Upper lobe of right lung (tissue), 1 donor: Measurements from ENCODE around the gene GNL2. TPM values are rescaled to one million over a fixed set of nuclear protein-coding genes. Genes with fewer than 3 reads are reported as not detected.

Source experiments
- ATAC-seq: fragments of 200-7000 bp; cut with Tn5 transposase; one replicate; pipeline ENCODE4 v1.9.1; 2020; ENCODE audit warnings: mild to moderate bottlenecking, moderate library complexity
- DNase-seq: peaks from one replicate; pipeline ENCODE4 v3.0.0-alpha.2; 2020
- H3K27ac ChIP-seq: fragments of 200-600 bp; one replicate; pipeline ENCODE4 v1.8.0; 2022
- H3K27me3 ChIP-seq: fragments of 200-600 bp; one replicate; pipeline ENCODE4 v1.8.0; 2022; ENCODE audit warnings: mild to moderate bottlenecking
- H3K36me3 ChIP-seq: fragments of 200-600 bp; one replicate; pipeline ENCODE4 v1.8.0; 2022
- H3K4me1 ChIP-seq: fragments of 200-600 bp; one replicate; pipeline ENCODE4 v1.8.0; 2022
- H3K4me3 ChIP-seq: fragments of 200-600 bp; one replicate; pipeline ENCODE4 v1.8.0; 2022; ENCODE audit warnings: mild to moderate bottlenecking
- H3K9me3 ChIP-seq: fragments of 200-600 bp; one replicate; pipeline ENCODE4 v1.8.0; 2022
- intact Hi-C: fragments of 100-400 bp; cut with DNase I; formaldehyde crosslinking; loops from one replicate; pipeline ENCODE4 v1.11.0; 2022
- total RNA-seq: library from RNA; stranded (reverse); fragmentation: NEBNext Ultra II Directional; extraction: Animal tissue kit (Norgen Biotek cat#: 25700); gene quantifications from one replicate; pipeline ENCODE4 v1.2.1, GENCODE V29; 2021
- TF ChIP-seq, protein P1 (sequence below): fragments of 200-600 bp; IDR thresholded peaks from one replicate; pipeline ENCODE4 v1.8.0; 2022; ENCODE audit warnings: antibody characterized with exemption
- donor health status: DM: no; HTN: yes; CAD: no; lungs with severe emphysema.

The GNL2 gene
- total RNA-seq, 1 donor from 2014 or later, result 36.5 TPM

DNA sequence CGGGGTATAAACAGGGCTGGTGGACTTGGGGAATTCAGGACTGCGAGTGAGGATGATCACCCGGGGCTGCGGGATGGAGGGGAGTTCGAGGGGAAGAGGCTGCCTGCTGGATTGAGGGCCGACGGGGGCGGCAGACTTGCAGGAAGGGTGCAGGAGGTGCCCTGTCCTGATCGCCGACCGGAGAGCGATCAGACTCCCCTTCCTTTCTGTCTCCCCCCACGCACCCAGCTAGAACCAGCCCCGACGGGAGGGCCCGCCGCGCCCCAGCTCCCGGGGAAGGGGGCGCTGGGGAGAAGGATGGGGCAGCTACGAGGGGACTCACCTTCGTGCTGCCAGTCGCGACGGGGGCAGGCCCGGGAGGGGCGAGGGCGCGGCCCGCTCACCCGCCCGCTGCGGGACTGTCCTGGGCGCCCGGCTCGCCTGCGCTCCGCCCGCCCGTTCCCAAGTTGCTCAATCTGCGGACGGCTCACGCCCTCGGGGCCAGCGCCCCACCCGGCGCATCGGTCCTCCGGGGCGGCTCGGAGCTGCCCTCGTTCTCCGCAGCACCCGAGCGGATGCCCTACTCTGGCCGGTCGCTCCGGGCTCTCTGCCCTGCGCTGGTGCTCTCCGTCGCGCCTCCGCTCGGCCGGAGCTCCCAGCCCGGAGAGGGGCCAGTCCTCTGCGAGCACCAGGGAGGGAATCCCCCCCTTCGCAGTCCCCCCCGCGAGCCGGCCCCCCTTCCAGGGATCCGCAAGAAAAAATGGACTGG, 38.7 kb upstream of the GNL2 start, which contains the start of gene RSPO1:
Gene RSPO1 (minus strand): TSS at position 649 of the 748 bp plus-strand sequence. CDS start 5,231 bp downstream, outside the sequence.
- ATAC-seq (peak; percentile 56), DNase-seq (no peak)
- intact Hi-C loops, result no loop called here
- TF ChIP-seq, protein P1, sequence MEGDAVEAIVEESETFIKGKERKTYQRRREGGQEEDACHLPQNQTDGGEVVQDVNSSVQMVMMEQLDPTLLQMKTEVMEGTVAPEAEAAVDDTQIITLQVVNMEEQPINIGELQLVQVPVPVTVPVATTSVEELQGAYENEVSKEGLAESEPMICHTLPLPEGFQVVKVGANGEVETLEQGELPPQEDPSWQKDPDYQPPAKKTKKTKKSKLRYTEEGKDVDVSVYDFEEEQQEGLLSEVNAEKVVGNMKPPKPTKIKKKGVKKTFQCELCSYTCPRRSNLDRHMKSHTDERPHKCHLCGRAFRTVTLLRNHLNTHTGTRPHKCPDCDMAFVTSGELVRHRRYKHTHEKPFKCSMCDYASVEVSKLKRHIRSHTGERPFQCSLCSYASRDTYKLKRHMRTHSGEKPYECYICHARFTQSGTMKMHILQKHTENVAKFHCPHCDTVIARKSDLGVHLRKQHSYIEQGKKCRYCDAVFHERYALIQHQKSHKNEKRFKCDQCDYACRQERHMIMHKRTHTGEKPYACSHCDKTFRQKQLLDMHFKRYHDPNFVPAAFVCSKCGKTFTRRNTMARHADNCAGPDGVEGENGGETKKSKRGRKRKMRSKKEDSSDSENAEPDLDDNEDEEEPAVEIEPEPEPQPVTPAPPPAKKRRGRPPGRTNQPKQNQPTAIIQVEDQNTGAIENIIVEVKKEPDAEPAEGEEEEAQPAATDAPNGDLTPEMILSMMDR, result no peak
- no peaks in the 10 kb centered on the region for H3K9me3 ChIP-seq
- H3K4me1 ChIP-seq, result no peaks in the 10 kb centered on the region
- no peaks in the 10 kb centered on the region for H3K36me3 ChIP-seq
- peaks cover 75% of the 10 kb centered on the region for H3K27me3 ChIP-seq
- no peak within 1 kb of the TSS for H3K27ac ChIP-seq
- peak within 1 kb of the TSS; percentile 48 for H3K4me3 ChIP-seq

DNA sequence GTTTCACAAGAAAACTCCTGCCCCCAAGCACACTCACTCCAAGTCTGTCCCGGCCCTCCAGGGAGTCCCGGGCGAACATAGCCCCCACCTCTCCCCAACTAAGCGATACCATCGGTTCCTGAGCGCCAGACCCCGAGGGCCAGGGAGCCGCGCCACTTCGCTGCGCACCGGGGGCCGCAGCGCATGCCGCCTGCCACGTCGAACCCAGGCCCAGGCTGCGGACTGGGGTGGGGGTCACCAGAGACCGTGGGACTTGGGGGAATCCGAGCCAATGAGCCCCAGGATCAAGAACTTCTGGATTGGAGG, 38.2 kb upstream of the GNL2 start:
- DNase-seq (no peak), ATAC-seq (no peak)
- Histone ChIP-seq H3K4me1 (no peaks in the 10 kb centered on the region), H3K9me3 (no peaks in the 10 kb centered on the region), H3K4me3 (peak overlapping the region; percentile 48), H3K36me3 (no peaks in the 10 kb centered on the region), H3K27me3 (peaks cover 81% of the 10 kb centered on the region), H3K27ac (no peak overlapping the region)
- intact Hi-C loops, result no loop called here
- TF ChIP-seq, protein P1, result no peak

DNA sequence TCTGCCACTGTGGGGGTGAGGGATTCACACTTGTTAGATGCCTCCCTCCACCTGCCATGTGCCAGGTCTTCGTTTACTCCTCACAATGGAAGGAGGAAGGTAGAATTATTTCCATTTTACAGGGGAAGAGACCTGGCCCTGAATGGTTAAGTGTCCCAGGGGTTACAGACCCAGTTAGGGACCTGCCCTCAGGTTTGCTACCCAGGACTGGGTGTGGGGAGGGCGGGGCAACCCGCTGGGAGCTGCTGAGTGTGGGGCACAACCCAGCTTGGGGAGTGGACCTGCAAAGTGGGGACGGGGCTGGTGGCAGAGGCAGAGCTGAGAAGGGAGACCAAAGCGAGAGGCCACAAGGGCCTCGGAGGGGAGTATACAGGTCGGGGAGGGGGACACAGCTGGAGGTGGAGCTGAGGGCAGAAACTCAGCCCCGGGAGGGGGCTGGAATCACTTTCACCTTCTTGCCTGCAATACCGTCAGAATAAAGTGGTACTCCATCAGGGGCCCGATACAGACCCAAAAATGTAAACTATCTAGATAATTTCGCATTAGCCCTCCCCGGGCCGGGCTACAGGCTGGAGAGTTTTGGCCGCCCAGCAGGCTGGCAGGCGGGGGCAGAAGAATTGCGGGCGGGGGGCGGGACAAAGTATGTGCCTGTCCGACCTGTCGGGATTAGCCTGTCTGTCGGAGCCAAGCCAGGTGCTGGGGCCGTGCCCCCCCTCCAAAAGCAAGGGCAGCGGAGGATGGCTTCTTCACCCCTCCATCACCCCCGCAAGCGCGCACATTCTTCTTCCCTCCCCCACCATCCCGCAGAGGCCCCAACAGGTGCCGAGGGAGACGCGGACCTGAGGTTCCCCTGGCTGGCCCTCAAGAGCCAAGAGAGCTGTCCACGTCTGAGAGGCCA, 37.6 kb upstream of the GNL2 start:
- no peak for DNase-seq
- Histone ChIP-seq H3K4me3 (peak overlapping the region; percentile 48), H3K4me1 (no peaks in the 10 kb centered on the region), H3K27me3 (peaks cover 81% of the 10 kb centered on the region), H3K36me3 (no peaks in the 10 kb centered on the region), H3K27ac (no peak overlapping the region), H3K9me3 (no peaks in the 10 kb centered on the region)
- intact Hi-C loops, result no loop called here
- TF ChIP-seq, protein P1, result no peak
- no peak for ATAC-seq

DNA sequence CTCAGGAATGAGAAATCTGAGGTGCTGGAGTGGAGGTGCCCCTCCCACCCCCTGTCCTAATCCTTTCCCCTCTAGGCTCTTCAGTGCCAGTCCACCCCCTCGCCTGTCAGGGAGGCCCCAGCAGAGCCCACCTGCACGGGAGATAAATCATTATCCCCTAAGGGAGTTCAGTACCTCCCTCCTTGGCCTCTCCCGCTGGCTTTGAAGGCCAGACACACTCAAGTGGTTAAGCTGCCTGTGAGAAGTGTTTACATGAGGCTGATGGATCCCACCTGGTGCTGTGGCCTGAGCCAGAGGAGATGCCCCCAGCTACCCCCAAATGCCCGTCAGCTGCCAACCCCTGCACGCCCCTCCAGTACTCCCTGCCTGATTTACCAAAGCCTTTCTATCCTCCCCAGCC, 35.3 kb upstream of the GNL2 start:
- TF ChIP-seq, protein P1, result no peak
- H3K27me3 ChIP-seq, result peaks cover 69% of the 10 kb centered on the region
- H3K36me3 ChIP-seq, result no peaks in the 10 kb centered on the region
- no peak for DNase-seq
- intact Hi-C loops, result no loop called here
- ATAC-seq, result no peak
- no peak overlapping the region for H3K27ac ChIP-seq
- H3K9me3 ChIP-seq, result no peaks in the 10 kb centered on the region
- H3K4me3 ChIP-seq, result no peak overlapping the region
- no peaks in the 10 kb centered on the region for H3K4me1 ChIP-seq

DNA sequence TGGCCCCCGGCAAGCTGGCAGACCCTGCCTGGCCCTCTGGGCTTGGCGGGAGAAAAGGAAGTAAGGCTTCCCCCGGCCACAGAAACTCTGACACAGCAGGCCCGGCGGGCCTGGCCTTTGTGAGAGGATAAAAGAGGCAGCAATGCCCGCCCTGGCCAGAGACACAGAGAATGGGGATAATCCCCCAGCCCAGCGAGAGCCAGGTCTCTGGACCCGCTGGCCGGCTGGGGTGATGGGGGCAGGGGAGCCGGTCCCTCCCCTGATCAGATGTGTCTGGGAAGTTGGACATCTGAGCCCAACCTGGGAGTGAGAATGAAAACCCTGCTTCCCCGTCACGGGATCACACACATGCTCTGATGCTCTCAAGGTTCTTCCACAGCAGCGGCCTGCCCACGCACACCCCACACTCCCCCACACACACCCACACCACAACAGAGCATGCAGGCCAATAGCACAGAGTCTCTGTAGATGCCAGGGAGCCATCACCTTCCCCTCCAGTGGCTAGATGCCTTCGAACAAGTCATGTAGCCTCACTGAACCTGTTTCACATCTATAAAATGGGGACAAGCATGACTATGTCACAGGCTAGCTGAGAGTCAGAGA, 34.8 kb upstream of the GNL2 start:
- no peak for ATAC-seq

More for the DNA sequence above, 34.8 kb upstream of the GNL2 start:
- Histone ChIP-seq H3K4me1 (no peaks in the 10 kb centered on the region), H3K27ac (no peak overlapping the region), H3K27me3 (peaks cover 70% of the 10 kb centered on the region), H3K36me3 (no peaks in the 10 kb centered on the region), H3K9me3 (no peaks in the 10 kb centered on the region), H3K4me3 (no peak overlapping the region)
- intact Hi-C loops, result no loop called here
- TF ChIP-seq, protein P1, result no peak
- DNase-seq, result no peak
